HepG2 (cell line): ENCODE data around the gene MARF1. TPM values are rescaled to one million over a fixed set of nuclear protein-coding genes. Genes with fewer than 3 reads are reported as not detected.
A peak's percentile ranks its signal among the peaks of the same experiment; 100 is the strongest.

Source experiments
- ADNP ChIP-seq: sonication (generic); formaldehyde crosslinking; IDR thresholded peaks from 2 replicates; pipeline ENCODE4 v1.4.0; 2020; ENCODE audit warnings: missing genetic modification reagents
- ARHGAP35 ChIP-seq: sonication (generic); formaldehyde crosslinking; IDR thresholded peaks from 2 replicates; pipeline ENCODE4 v1.9.0; 2022; ENCODE audit warnings: mild to moderate bottlenecking, inconsistent platforms, moderate library complexity, missing genetic modification reagents, borderline replicate concordance
- GATAD2A ChIP-seq: IDR thresholded peaks from 2 replicates; pipeline ENCODE4 v1.6.1; 2016
- MYC ChIP-seq: sonication (generic); formaldehyde crosslinking; IDR thresholded peaks from 2 replicates; pipeline ENCODE4 v1.9.0; 2021; ENCODE audit warnings: missing genetic modification reagents, borderline replicate concordance
- PAX8 ChIP-seq: sonication (generic); formaldehyde crosslinking; IDR thresholded peaks from 2 replicates; pipeline ENCODE4 v1.8.0; 2022; ENCODE audit warnings: mild to moderate bottlenecking, missing genetic modification reagents, borderline replicate concordance
- POGZ ChIP-seq: sonication (generic); formaldehyde crosslinking; IDR thresholded peaks from 2 replicates; pipeline ENCODE4 v1.4.0; 2020; ENCODE audit warnings: mild to moderate bottlenecking, missing genetic modification reagents
- REXO4 ChIP-seq: sonication (generic); formaldehyde crosslinking; IDR thresholded peaks from 2 replicates; pipeline ENCODE4 v1.8.0; 2022; ENCODE audit warnings: missing genetic modification reagents, mild to moderate bottlenecking, borderline replicate concordance
- RFXAP ChIP-seq: sonication (generic); formaldehyde crosslinking; IDR thresholded peaks from 2 replicates; pipeline ENCODE4 v1.4.0; 2020; ENCODE audit warnings: missing genetic modification reagents, borderline replicate concordance
- SRSF1 ChIP-seq: fragments of 200-400 bp; formaldehyde crosslinking; optimal IDR thresholded peaks from 2 replicates; pipeline ENCODE3; 2017; ENCODE audit warnings: mild to moderate bottlenecking, low read depth, low read length, moderate library complexity
- TEF ChIP-seq: sonication (generic); formaldehyde crosslinking; IDR thresholded peaks from 2 replicates; pipeline ENCODE4 v1.5.0; 2020; ENCODE audit warnings: missing genetic modification reagents
- THRA ChIP-seq: sonication (generic); formaldehyde crosslinking; IDR thresholded peaks from 2 replicates; pipeline ENCODE4 v1.4.0; 2020; ENCODE audit warnings: missing genetic modification reagents, borderline replicate concordance
- XBP1 ChIP-seq: sonication (generic); formaldehyde crosslinking; IDR thresholded peaks from 2 replicates; pipeline ENCODE4 v1.5.0; 2020; ENCODE audit warnings: missing genetic modification reagents
- XRCC5 ChIP-seq: fragments of 200-400 bp; formaldehyde crosslinking; optimal IDR thresholded peaks from 2 replicates; pipeline ENCODE3; 2017; ENCODE audit warnings: mild to moderate bottlenecking, low read length
- ZNF230 ChIP-seq: sonication (generic); formaldehyde crosslinking; IDR thresholded peaks from 2 replicates; pipeline ENCODE4 v1.4.0; 2020; ENCODE audit warnings: mild to moderate bottlenecking, missing genetic modification reagents
- ZNF263 ChIP-seq: sonication (generic); formaldehyde crosslinking; IDR thresholded peaks from 2 replicates; pipeline ENCODE4 v1.4.0; 2020; ENCODE audit warnings: missing genetic modification reagents
- ZNF274 ChIP-seq: sonication (generic); formaldehyde crosslinking; IDR thresholded peaks from 2 replicates; pipeline ENCODE4 v1.5.1; 2020; ENCODE audit warnings: mild to moderate bottlenecking, missing genetic modification reagents
- ZNF3 ChIP-seq: IDR thresholded peaks from 2 replicates; pipeline ENCODE4 v1.7.0; 2017; ENCODE audit warnings: inconsistent platforms
- ZNF317 ChIP-seq: sonication (generic); formaldehyde crosslinking; IDR thresholded peaks from 2 replicates; pipeline ENCODE4 v1.5.0; 2020; ENCODE audit warnings: mild to moderate bottlenecking, missing genetic modification reagents
- ZNF564 ChIP-seq: sonication (generic); formaldehyde crosslinking; IDR thresholded peaks from 2 replicates; pipeline ENCODE4 v1.8.1; 2023; ENCODE audit warnings: mild to moderate bottlenecking, missing genetic modification reagents
- ZNF598 ChIP-seq: sonication (generic); formaldehyde crosslinking; IDR thresholded peaks from 2 replicates; pipeline ENCODE4 v1.5.1; 2020; ENCODE audit warnings: mild to moderate bottlenecking, missing genetic modification reagents, borderline replicate concordance
- ZNF615 ChIP-seq: sonication (generic); formaldehyde crosslinking; IDR thresholded peaks from 2 replicates; pipeline ENCODE4 v1.5.0; 2020; ENCODE audit warnings: mild to moderate bottlenecking, missing genetic modification reagents, borderline replicate concordance
- polyA plus RNA-seq, 8 experiments: library from polyadenylated mRNA; depleted of rRNA in 3 of 8; stranded (reverse) in 7 of 8; unstranded in 1 of 8; fragments of >200 nt; fragmentation: Illumina TruSeq in 4 of 8; extraction: Trizol in 4 of 8; gene quantifications; 2 replicates each; pipeline versions ENCODE4 v1.2.1 to v1.2.3, GENCODE V29; 2011 to 2016; ENCODE audit warnings: low read depth in 4 of 8, missing spikeins in 1 of 8, mixed read lengths in 1 of 8; ENCODE audit not compliant: insufficient read depth in 1 of 8
- total RNA-seq, 5 experiments: library from RNA; depleted of rRNA; stranded (reverse); fragments of >200 nt; fragmentation: Illumina TruSeq; extraction: Trizol; gene quantifications; 2 replicates each; pipeline ENCODE4 v1.2.3, GENCODE V29; 2016; ENCODE audit warnings: low read depth in 1 of 5
- TF ChIP-seq, protein P1 (sequence below): IDR thresholded peaks from 2 replicates; pipeline ENCODE4 v1.6.1; 2012; ENCODE audit warnings: low read depth, low read length, improper control_type of control experiment
- TF ChIP-seq, protein P2 (sequence below): sonication (generic); formaldehyde crosslinking; IDR thresholded peaks from 2 replicates; pipeline ENCODE4 v1.4.0; 2020; ENCODE audit warnings: missing genetic modification reagents, borderline replicate concordance
- TF ChIP-seq, protein P3 (sequence below): sonication (generic); formaldehyde crosslinking; conservative IDR thresholded peaks from 2 replicates; pipeline ENCODE4 v1.8.1; 2023; ENCODE audit warnings: missing genetic modification reagents
- TF ChIP-seq, protein P4 (sequence below): IDR thresholded peaks from 2 replicates; pipeline ENCODE4 v1.6.1; 2016

The MARF1 gene
- total and polyA plus RNA-seq, 2 of the 13 experiments (the other 11 are each of a cell fraction or from before 2014, with no cell fraction given): 8.7 to 20.7 TPM

DNA sequence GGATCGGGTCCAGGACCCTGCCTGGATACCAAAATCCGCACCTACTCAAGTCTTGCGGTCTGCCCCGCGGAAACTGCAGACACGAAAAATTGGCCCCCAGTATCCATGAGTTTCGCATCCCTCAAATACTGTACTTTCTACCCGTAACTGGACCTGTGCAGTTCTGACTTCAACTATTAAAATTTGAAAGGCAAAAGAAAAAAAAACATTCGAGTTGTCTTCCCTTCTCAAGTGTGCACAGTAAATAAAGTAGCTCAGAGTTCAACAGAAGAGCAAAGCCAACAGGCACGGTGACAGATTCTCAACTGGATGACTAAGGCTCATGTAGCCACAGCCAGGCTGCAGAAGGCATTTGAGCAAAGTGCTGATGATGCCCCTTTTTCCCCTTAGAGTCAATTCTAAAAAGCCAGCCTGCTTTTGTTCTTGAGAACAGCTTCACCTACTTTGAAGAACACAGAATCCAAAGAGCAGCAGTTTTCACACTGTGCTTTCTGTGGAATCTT, 32.5 kb downstream of the MARF1 start (continued):
- TF ChIP-seq, protein P1, sequence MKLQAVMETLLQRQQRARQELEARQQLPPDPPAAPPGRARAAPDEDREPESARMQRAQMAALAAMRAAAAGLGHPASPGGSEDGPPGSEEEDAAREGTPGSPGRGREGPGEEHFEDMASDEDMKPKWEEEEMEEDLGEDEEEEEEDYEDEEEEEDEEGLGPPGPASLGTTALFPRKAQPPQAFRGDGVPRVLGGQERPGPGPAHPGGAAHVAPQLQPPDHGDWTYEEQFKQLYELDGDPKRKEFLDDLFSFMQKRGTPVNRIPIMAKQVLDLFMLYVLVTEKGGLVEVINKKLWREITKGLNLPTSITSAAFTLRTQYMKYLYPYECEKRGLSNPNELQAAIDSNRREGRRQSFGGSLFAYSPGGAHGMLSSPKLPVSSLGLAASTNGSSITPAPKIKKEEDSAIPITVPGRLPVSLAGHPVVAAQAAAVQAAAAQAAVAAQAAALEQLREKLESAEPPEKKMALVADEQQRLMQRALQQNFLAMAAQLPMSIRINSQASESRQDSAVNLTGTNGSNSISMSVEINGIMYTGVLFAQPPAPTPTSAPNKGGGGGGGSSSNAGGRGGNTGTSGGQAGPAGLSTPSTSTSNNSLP: peak; percentile 73
- TF ChIP-seq, protein P2, sequence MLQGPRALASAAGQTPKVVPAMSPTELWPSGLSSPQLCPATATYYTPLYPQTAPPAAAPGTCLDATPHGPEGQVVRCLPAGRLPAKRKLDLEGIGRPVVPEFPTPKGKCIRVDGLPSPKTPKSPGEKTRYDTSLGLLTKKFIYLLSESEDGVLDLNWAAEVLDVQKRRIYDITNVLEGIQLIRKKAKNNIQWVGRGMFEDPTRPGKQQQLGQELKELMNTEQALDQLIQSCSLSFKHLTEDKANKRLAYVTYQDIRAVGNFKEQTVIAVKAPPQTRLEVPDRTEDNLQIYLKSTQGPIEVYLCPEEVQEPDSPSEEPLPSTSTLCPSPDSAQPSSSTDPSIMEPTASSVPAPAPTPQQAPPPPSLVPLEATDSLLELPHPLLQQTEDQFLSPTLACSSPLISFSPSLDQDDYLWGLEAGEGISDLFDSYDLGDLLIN (CRISPR knock-in tag): no peak
- TF ChIP-seq ADNP (CRISPR knock-in tag) (peak; percentile 75; the same call in 1 of the 2 replicates), ZNF317 (CRISPR knock-in tag) (0 out of 2 replicates have a peak, but pooled peaks have one; percentile 11), XBP1 (CRISPR knock-in tag) (no peak), TEF (no peak), GATAD2A (CRISPR knock-in tag) (peak; percentile 95), PAX8 (CRISPR knock-in tag) (no peak), THRA (CRISPR knock-in tag) (0 out of 2 replicates have a peak, but pooled peaks have one; percentile 34), XRCC5 (peak; percentile 95), MYC (CRISPR knock-in tag) (no peak), ZNF263 (CRISPR knock-in tag) (no peak), ZNF230 (no peak; the same call in 1 of the 2 replicates), ARHGAP35 (CRISPR knock-in tag) (no peak), ZNF615 (0 out of 2 replicates have a peak, but pooled peaks have one; percentile 70), ZNF598 (CRISPR knock-in tag) (peak; percentile 90; the same call in 1 of the 2 replicates), ZNF274 (CRISPR knock-in tag) (0 out of 2 replicates have a peak, but pooled peaks have one; percentile 61), ZNF3 (CRISPR knock-in tag) (peak; percentile 81), SRSF1 (no peak), REXO4 (no peak), RFXAP (CRISPR knock-in tag) (no peak), POGZ (CRISPR knock-in tag) (peak; percentile 63), ZNF564 (CRISPR knock-in tag) (no peak)
- TF ChIP-seq, protein P3, sequence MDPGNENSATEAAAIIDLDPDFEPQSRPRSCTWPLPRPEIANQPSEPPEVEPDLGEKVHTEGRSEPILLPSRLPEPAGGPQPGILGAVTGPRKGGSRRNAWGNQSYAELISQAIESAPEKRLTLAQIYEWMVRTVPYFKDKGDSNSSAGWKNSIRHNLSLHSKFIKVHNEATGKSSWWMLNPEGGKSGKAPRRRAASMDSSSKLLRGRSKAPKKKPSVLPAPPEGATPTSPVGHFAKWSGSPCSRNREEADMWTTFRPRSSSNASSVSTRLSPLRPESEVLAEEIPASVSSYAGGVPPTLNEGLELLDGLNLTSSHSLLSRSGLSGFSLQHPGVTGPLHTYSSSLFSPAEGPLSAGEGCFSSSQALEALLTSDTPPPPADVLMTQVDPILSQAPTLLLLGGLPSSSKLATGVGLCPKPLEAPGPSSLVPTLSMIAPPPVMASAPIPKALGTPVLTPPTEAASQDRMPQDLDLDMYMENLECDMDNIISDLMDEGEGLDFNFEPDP (CRISPR knock-in tag): no peak
- TF ChIP-seq, protein P4, sequence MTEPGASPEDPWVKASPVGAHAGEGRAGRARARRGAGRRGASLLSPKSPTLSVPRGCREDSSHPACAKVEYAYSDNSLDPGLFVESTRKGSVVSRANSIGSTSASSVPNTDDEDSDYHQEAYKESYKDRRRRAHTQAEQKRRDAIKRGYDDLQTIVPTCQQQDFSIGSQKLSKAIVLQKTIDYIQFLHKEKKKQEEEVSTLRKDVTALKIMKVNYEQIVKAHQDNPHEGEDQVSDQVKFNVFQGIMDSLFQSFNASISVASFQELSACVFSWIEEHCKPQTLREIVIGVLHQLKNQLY (CRISPR knock-in tag): no peak
